GM18499 (cell line): ENCODE results near the gene CSF3R.
"Not testable (repeated sequence)": the region's sequence is repeated elsewhere in the genome, so short reads cannot be mapped to it uniquely, and the experiment has no call there.

Source experiments
- ATAC-seq: cut with Tn5 transposase; IDR thresholded peaks from one replicate; pipeline ENCODE4 v1.9.1; 2021; ENCODE audit warnings: moderate number of reproducible peaks; ENCODE audit not compliant: insufficient read depth, unreplicated experiment

The CSF3R gene

GRCh38 chr1:36486093-36486438 is 3.4 kb upstream of the CSF3R start:
- no peak for ATAC-seq

GRCh38 chr1:36484099-36484498 is 1.4 kb upstream of the CSF3R start:
- no peak for ATAC-seq

DNA sequence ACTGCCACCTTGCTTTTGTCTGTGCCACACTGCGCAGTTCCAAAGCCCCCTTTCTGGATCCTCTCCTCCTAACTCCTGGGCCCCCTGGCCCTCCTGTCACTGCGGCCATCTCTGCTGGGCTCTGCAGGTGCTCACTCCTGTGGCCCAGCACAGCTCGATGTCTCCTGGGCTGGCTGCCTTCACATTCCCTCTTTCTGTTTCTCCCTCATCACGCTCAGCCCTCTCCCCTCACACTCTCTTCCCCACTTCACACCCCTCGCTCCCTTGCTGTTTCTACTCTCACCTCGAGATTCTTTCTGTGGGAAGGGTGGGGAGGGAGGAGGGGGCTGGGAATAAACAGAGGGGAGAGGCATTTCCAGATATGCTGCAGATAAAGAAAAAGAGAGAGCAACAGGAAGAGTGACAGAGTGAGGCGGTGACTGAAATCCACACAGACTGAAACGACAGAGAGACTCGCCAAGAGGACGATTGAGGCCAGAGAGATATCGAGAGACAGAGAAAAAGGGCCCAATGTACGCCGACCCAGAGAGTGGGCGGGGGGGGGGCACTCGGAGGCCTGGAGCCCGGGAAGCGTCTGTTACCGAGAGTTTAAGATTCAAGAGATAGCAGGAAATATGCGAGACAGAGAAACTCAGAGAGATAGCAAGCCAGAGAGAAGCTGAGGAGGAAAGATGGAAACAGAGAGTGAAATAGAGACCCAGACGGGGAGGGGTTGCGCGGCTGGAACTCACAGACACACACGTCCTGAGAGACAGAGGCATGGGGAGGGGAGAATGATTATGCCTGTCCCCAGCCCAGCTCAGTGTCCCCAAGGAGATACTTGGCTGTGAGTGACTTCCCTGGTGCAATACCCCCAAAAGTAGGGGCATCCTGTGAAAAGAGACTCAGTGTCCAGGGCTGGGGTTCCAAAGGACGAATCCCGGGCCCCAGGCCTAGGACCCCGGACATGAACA is 666 bp downstream of the CSF3R start:
- no peak for ATAC-seq

DNA sequence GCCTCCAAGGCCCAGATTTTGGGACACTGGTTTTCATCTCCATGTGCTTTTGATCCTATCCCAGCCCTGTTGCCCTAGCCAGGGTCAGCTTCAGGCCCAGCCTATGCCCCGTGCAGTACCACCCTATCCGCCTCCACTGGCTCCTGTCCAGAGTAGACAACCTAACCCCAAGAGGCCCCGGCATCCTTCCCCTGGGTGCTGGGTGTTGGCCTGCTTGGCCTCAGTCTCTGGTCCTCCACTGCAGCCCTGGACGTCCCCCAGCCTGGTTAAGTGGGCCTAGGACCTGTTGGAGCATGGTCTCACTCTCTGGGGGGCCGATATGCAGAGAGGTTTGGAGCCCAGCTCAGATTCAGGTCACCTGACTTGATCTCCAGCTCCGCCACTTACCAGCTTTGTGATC is 1.6 kb downstream of the CSF3R start:
- no peak for ATAC-seq

DNA sequence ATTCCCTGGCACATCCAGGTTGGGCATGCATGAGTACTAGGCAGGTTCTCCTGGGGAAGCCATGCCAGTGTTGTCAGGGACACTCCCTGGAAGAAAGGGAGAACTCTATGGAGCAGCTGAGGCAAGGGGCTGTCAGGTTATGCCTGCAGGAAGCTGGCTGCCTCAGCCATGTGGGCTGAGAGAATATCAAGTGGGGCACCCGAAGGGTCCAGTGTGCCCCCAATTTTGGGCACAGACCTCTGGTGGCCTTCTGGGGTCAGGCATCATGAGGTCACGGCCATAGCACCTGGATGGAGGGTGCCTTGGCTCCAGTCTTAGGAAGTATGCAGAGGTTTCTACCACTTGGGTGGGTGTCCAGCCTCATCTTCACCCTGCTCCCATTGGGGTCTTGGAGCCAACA is 2.6 kb downstream of the CSF3R start:
- no peak for ATAC-seq

DNA sequence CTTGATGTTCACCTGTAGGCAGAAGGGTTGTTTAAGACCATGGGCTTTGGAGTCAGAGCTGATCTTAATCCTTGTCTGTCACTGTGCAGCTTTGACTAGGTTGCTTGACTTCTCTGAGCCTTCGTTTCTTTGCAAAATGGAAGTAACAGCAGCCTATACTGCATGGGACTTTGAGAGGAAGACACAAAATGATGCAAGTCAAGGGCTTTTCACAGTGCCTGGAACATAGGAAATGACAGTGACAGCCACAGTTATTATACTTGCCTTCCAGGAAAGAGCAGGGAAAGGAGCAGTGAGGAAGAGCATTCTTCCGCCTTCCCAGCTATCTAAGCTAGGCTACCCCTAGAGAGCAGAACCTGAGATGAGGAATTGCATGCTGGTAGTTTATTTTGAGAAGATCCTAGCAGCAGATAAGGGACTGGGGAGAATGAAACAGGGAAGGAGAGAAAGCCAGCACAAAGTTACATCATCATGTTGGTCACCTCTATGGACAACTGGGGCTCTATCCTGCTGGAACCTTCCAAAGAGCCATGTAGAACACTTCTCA is 3.1 kb downstream of the CSF3R start:
- no peak for ATAC-seq

- ATAC-seq = not testable (repeated sequence)
These were observed 5.1 kb downstream of the CSF3R start for GRCh38 chr1:36477615-36478014.

GRCh38 chr1:36476945-36477344 is 5.8 kb downstream of the CSF3R start:
- ATAC-seq = no peak

- ATAC-seq = no peak
These were observed 6.7 kb downstream of the CSF3R start for GRCh38 chr1:36475910-36476604.

DNA sequence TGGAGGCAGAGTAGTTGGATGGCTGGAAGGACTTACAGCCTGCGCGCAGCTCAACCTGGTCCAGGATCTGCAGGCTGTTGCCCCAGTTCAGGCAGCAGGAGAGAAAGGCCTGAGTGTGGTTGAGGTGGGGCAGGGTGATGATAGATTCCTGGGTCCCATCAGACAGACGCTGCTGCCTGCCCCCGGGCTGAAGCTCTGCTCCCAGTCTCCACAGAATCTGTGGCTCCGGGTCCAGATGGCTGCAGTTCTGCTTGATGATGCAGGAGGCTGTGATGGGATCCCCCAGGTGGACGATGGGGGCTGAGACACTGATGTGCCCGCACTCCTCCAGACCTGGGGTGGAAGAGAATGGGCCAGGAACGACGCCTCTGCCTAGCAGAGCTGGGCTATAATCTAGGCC is 7.4 kb downstream of the CSF3R start:
- no peak for ATAC-seq

DNA sequence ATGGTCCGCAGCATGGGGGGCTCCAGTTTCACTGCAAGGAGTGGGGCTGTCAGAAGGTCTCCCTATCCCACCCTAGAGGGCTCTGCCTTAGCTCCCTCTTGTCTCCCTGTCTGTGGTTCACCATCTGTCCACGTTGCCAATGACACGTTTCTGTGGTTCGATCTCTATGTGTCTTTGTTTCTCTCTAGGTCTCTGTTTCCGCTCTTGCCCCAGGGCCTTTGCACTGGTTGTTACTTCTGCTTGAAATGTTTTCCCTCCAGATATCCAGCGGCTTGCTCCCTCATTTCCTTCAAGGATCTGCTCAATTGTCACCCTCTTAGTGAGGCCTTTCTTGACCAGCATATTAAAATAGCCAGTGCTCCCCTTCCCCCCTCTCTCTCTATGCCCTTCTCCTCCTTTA is 10.1 kb downstream of the CSF3R start:
- ATAC-seq = no peak

- ATAC-seq = no peak
These were observed 10.7 kb downstream of the CSF3R start for GRCh38 chr1:36471830-36472641.

- no peak for ATAC-seq
These were observed 13.6 kb downstream of the CSF3R start for GRCh38 chr1:36469163-36469562.

DNA sequence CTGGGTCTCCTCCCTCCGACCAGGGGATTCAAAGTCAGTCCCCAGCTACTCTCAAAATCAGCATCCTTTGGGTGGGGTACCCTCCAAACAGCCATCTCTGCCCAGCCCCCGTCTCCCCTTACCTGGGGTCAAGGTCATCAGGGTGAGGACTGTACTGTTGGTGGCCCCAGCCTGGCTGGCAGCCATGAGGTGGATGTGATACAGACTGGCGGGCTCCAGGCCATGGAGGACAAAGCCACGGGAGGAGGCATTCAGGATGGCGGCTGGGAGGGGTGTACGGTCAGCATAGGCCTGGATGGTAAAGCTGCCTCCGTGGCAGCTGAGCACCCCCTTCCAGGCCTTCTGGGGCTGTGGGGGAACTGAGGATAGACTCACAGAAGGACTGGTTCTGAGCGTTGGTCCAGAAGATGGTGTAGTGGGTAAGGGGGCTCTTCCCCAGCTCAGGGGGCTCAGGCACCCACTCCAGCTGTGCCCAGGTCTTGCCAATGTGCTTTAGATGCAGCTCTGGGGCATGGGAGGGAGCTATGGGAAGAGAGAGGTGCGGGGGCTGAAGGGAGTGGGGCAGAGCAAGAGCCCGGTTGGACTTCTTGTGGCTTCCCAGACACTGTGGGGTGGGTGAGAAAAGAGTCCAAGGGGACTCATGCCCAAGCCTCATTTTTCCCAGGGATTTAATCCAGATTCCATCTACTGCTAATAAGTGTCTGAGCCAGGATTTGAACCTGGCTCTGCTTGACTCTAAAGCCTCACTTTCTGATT is 14.8 kb downstream of the CSF3R start:
- ATAC-seq = no peak

DNA sequence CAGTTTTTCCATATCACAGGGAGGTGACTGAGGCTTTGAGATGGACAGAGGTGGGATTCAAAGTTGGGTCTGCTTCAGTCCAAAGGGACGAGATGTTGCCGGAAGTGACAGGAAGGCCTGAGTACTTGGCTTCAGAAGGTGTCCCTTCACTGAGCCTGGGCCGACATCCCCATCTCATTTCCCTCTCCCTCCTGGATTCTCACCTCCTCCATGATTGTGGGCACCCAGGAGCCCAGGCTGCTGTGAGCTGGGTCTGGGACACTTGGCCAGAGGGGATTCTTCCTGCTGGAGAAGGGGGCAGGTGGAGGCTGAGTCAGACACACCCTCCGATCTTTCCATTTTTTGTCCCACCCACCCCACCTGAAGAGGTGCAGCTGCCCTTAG is 15.7 kb downstream of the CSF3R start:
- ATAC-seq = no peak

DNA sequence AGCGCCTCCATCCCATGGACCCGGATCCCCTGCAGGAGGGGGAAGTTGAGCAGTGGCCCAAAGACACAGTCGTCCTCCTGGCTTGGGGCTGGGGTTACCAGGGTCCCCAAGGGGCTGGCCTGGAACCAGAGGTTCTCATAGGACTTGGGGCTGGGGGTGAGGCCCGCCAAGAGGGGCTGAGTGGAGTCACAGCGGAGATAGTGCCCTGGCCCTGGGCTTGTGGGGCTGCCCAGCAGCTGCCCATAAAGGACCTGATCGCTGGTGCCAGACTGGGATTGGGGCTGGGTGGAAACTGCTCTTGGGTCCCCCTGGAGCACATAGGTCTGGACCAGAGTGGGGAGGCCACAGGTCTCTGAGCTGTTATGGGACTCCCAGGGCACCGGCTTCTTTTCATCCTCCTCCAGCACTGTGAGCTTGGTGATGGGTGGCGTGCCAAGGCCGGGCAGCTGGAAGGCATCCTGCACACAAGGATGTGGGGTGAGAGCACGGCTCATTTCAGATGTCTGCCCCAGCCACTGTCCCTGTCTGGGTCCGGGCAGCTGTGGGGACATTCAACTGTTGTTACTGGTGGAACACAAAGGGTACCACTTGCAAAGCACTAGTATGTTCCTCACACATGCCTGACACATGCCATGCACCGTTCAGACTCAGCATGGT is 16.2 kb downstream of the CSF3R start:
- ATAC-seq = no peak

GRCh38 chr1:36465731-36466369 is 16.9 kb downstream of the CSF3R start:
- no peak for ATAC-seq

DNA sequence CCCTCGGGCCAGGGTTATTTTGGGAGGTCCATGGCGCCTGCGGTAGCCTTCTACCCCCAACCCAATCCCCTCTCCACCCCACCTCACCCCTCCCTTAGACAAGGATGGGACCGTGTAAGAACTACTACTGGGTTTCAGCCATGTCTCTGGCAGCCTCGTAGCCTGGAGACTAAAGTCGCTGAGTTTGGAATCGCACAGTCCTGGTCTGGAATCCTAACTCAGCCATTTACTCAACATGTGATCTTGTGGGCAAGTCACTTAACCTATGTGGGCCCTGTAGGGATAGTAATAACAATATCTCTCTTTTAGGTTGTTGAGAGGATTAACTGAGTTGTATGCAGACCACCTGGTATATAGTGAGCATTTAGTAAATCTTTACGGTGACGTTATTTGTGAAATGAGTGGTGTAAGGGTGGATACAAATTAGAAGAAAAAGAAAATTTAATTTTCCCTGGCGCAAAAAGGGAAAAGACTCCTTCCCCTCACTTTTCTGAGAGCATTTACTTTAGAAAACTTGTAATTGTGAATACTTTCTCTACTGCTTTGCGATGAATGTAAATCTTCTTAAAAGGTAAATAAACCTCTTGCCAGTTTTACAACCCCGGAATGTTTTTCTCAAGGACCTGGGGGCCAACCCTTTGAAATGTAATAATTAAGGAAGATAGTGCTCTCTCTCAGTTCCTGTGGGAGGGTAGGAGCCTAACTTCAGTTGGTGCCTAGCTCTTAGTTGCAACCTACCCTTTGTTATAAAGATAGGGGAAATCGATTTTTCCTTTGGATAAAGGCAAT is 17.9 kb downstream of the CSF3R start:
- peak; percentile 8 for ATAC-seq
